Thoracic aorta (tissue), 2 donors: Measurements from ENCODE around the gene GLIS2. TPM values are rescaled to one million over a fixed set of nuclear protein-coding genes. Genes with fewer than 3 reads are reported as not detected.

Experiments
- ATAC-seq: fragments of 150-250 bp; one replicate; pipeline ENCODE4 v1.8.0; 2017; ENCODE audit warnings: low read depth; ENCODE audit not compliant: insufficient number of reproducible peaks, low FRiP score
- DNase-seq: peaks from one replicate; pipeline ENCODE4 v3.0.0-alpha.2; 2020; ENCODE audit warnings: low spot score
- H3K27ac ChIP-seq, 2 donors: fragments of 200-600 bp; sonication (generic); 1 replicate in 1 of 2; 2 replicates in 1 of 2; pipeline ENCODE4 v1.5.1; 2016; ENCODE audit warnings: mild to moderate bottlenecking in 2 of 2, moderate library complexity in 2 of 2
- H3K27me3 ChIP-seq: fragments of 200-600 bp; sonication (generic); replicated peaks from 2 replicates; pipeline ENCODE4 v1.6.0; 2016; ENCODE audit warnings: mild to moderate bottlenecking; ENCODE audit not compliant: insufficient read depth
- H3K36me3 ChIP-seq: fragments of 200-600 bp; sonication (generic); one replicate; pipeline ENCODE4 v1.5.1; 2016
- H3K4me1 ChIP-seq, 2 donors: fragments of 200-600 bp; sonication (generic); 1 replicate in 1 of 2; 2 replicates in 1 of 2; pipeline versions ENCODE4 v1.5.1 to v1.6.0; 2016; ENCODE audit warnings: low read depth in 2 of 2, mild to moderate bottlenecking in 1 of 2; ENCODE audit not compliant: control insufficient read depth in 1 of 2
- H3K4me3 ChIP-seq: fragments of 200-600 bp; sonication (generic); 2 replicates; pipeline ENCODE4 v1.5.1; 2016; ENCODE audit warnings: mild to moderate bottlenecking
- H3K9me3 ChIP-seq: fragments of 200-600 bp; sonication (generic); 2 replicates; pipeline ENCODE4 v1.5.1; 2016
- CTCF ChIP-seq: fragments of 200-600 bp; sonication (generic); IDR thresholded peaks from one replicate; pipeline ENCODE4 v1.5.1; 2019; ENCODE audit warnings: antibody characterized with exemption
- total RNA-seq, 2 donors: library from RNA; depleted of rRNA; stranded (reverse); fragments of >200 nt; gene quantifications; one replicate each; pipeline versions ENCODE4 v1.1.0 to v1.2.3, GENCODE V29; 2016

GLIS2 gene
- total RNA-seq, 2 donors from 2014 or later: 19.5 to 32.9 TPM

GRCh38 chr16:4371357-4372000 lies 55.6 kb downstream of the GLIS2 start, which contains the start of gene VASN:
TSS of gene VASN (plus strand) at chr16:4371848. CDS start at chr16:4380878, 9,030 bp downstream.
- Histone ChIP-seq H3K4me1 (peaks cover 38 to 62% of the 10 kb centered on the region in 2 donors), H3K27ac (peak within 1 kb of the TSS; percentile 99), H3K36me3 (no peaks in the 10 kb centered on the region), H3K27me3 (no peaks in the 10 kb centered on the region), H3K9me3 (no peaks in the 10 kb centered on the region), H3K4me3 (peak within 1 kb of the TSS; percentile 85)
- DNase-seq (no peak), ATAC-seq (peak; percentile 31)
- no peak for TF ChIP-seq CTCF

- Histone ChIP-seq H3K27ac (peak overlapping the region; percentile 99), H3K9me3 (no peaks in the 10 kb centered on the region), H3K4me3 (peak overlapping the region; percentile 85), H3K27me3 (no peaks in the 10 kb centered on the region), H3K4me1 (peaks cover 43 to 68% of the 10 kb centered on the region in 2 donors), H3K36me3 (no peaks in the 10 kb centered on the region)
- TF ChIP-seq CTCF: no peak
- no peak for DNase-seq
- no peak for ATAC-seq
Observed at GRCh38 chr16:4372001-4372577, 56.2 kb downstream of the GLIS2 start.

- DNase-seq (no peak), ATAC-seq (no peak)
- Histone ChIP-seq H3K9me3 (no peaks in the 10 kb centered on the region), H3K4me3 (peak overlapping the region; percentile 85), H3K36me3 (no peaks in the 10 kb centered on the region), H3K27ac (peak overlapping the region; percentile 99), H3K27me3 (no peaks in the 10 kb centered on the region), H3K4me1 (peaks cover 49 to 71% of the 10 kb centered on the region in 2 donors)
- TF ChIP-seq CTCF: no peak
Observed at GRCh38 chr16:4372578-4373355, 56.9 kb downstream of the GLIS2 start.

- peak overlapping the region; percentile 99 for H3K27ac ChIP-seq
- no peaks in the 10 kb centered on the region for H3K36me3 ChIP-seq
- peaks cover 55 to 71% of the 10 kb centered on the region in 2 donors for H3K4me1 ChIP-seq
- no peak for ATAC-seq
- DNase-seq: no peak
- no peaks in the 10 kb centered on the region for H3K9me3 ChIP-seq
- no peak for TF ChIP-seq CTCF
- peak overlapping the region; percentile 85 for H3K4me3 ChIP-seq
- no peaks in the 10 kb centered on the region for H3K27me3 ChIP-seq
Observed at GRCh38 chr16:4373356-4373908, 57.6 kb downstream of the GLIS2 start.
